ENCODE measurements around the gene RPL18.
"Not testable (repeated sequence)": the region's sequence is repeated elsewhere in the genome, so short reads cannot be mapped to it uniquely, and the experiment has no call there.

The RPL18 gene

GRCh38 chr19:48588670-48589401 is 30.1 kb downstream of the RPL18 start:
- DNase-seq (ENCODE audit: low spot score): peak; percentile 93

DNA sequence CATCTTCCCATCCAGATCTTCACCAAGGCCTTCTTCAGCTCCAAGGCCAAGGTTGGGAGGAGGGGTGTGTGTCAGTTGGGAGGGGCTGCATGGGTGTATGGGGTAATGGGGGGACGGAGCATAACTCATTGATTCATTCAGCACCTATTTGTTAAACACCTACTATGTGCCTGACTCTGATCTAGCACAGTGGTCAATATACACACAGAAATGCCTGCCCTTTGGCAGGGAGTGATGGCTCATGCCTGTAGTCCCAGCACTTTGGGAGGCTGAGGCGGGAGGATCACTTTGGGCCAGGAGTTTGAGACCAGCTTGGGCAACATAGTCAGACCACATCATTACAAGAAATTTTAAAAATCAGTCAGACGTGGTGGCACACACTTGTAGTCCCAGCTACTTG is 31.6 kb downstream of the RPL18 start:
- no peak for DNase-seq (ENCODE audit: low spot score)

DNA sequence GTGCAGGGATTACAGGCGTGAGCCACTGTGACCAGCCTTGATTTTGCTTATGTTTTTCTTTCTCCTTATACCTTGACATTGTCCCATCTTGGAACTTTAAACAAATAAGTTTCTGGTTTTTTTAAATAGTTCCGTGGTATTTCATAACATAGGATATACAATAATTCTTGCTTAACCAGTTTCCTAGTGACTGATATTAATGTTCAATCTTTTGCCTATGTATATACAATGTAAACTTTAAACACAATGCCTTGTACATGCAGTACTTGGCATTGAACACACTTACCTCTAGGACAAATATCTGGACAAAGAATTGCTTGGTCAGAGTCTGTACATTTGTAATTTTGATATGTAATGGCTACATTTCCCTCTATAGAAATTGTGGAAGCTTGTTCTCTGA is 36.8 kb downstream of the RPL18 start:
- DNase-seq (ENCODE audit: low spot score): no peak

- no peak for DNase-seq (ENCODE audit: low spot score)
Measured at GRCh38 chr19:48578891-48579290, 40.1 kb downstream of the RPL18 start.

DNA sequence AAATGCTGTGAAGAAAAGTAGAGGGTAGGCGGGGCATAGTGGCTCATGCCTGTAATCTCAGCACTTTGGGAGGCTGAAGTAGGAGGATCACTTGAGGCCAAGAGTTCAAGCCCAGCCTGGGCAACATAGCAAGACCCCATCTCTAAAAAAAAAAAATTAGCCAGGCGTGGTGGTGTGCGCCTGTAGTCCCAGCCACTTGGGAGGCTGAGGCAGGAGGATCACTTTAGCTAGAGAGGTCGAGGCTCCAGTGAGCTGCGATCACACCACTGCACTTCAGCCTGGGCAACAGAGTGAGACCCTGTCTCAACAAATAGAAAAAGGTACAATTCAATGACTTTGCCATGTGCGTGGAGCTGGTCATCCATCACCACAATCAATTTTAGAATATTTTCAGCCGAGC is 41.1 kb downstream of the RPL18 start:
- DNase-seq (ENCODE audit: low spot score): not testable (repeated sequence)

GRCh38 chr19:48575931-48576622 is 42.9 kb downstream of the RPL18 start:
- DNase-seq (ENCODE audit: low spot score): no peak

- DNase-seq (ENCODE audit: low spot score): no peak
Measured at GRCh38 chr19:48573163-48573505, 45.8 kb downstream of the RPL18 start.

GRCh38 chr19:48571378-48572162 is 47.4 kb downstream of the RPL18 start:
- no peak for DNase-seq (ENCODE audit: low spot score)

GRCh38 chr19:48569814-48570213 is 49.2 kb downstream of the RPL18 start:
- DNase-seq (ENCODE audit: low spot score): no peak

GRCh38 chr19:48568345-48568886 is 50.6 kb downstream of the RPL18 start:
- no peak for DNase-seq (ENCODE audit: low spot score)
